Measurements from ENCODE around the gene EPB41. TPM values are rescaled to one million over a fixed set of nuclear protein-coding genes. Genes with fewer than 3 reads are reported as not detected.

EPB41 gene
- total and polyA plus RNA-seq, 2 donors (not counting 3 experiments of a cell fraction or from before 2014, with no cell fraction given), result 22.3 to 45.7 TPM

DNA sequence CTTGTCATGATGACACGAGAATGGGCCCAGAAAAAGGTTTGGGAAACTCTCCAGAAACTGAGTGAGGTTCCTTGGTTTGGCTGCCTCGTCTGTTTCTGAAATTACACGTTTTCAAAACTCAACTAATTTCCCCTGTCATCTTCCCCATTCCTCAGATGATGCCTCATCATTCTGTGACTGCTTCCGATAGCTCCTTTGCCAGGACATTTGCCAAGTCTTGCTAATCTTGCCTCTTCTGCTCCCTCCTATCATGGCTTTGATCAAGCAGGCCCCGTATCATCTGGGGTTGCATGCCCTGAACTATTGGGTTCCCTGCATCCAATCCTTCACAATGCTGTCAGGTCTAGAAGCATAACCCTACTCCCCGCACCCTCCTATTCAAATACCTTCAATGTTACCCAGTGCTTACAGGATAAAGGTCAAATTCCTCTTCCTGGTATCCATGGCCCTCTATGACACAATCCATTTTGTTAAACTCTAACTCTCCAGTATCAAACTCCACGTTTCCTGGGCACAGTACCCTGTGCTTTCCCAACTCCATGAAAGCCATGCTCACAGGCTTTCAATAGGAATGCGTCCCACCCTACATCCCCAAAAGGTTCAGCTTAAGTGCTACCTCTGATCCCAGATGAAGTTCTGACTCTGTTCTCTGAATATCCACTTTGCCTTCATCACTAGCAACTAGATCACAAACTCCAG, 231.5 kb downstream of the EPB41 start:
- no peaks in the 10 kb centered on the region for H3K79me2 ChIP-seq (ENCODE audit: control insufficient read depth, insufficient read depth, low read length)
- peaks cover 13 to 28% of the 10 kb centered on the region in 2 experiments for H3K36me3 ChIP-seq (ENCODE audit: control insufficient read depth in 2 of 2, extremely low read depth in 1 of 2, insufficient read depth in 2 of 2, low read length in 2 of 2)
- DNase-seq (ENCODE audit: low read depth, low spot score) (no peak), FAIRE-seq (no peak)
- H3K9ac ChIP-seq (replicated peaks; ENCODE audit: extremely low read depth, insufficient read depth, low read length), result no peak overlapping the region
- POLR2A ChIA-PET, result no interaction called here
- no peak for TF ChIP-seq POLR2A (IDR thresholded peaks at IDR 0.05; ENCODE audit: low read depth, low read length)
- no peak for TF ChIP-seq EZH2 (IDR thresholded peaks at IDR 0.05; ENCODE audit: borderline replicate concordance, low read depth, low read length, severe bottlenecking)
- no peak for TF ChIP-seq POLR2AphosphoS5 (IDR thresholded peaks at IDR 0.05; ENCODE audit: insufficient read depth, low read depth, low read length)
- TF ChIP-seq, protein P1, sequence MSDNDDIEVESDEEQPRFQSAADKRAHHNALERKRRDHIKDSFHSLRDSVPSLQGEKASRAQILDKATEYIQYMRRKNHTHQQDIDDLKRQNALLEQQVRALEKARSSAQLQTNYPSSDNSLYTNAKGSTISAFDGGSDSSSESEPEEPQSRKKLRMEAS (IDR thresholded peaks at IDR 0.05; ENCODE audit: insufficient read depth, insufficient read length), result no peak
- TF ChIP-seq GATA2 (IDR thresholded peaks at IDR 0.05; ENCODE audit: insufficient read depth, insufficient read length, low read depth, low read length), result no peak
- no peak for TF ChIP-seq MYC (IDR thresholded peaks at IDR 0.05; ENCODE audit: low read depth, low read length)
- no peak for TF ChIP-seq JUN (IDR thresholded peaks at IDR 0.05; ENCODE audit: borderline replicate concordance, insufficient read depth, insufficient read length, low read depth)
- no peak for TF ChIP-seq FOS (IDR thresholded peaks at IDR 0.05; ENCODE audit: borderline replicate concordance, insufficient read depth, low read length)
- TF ChIP-seq, protein P2, sequence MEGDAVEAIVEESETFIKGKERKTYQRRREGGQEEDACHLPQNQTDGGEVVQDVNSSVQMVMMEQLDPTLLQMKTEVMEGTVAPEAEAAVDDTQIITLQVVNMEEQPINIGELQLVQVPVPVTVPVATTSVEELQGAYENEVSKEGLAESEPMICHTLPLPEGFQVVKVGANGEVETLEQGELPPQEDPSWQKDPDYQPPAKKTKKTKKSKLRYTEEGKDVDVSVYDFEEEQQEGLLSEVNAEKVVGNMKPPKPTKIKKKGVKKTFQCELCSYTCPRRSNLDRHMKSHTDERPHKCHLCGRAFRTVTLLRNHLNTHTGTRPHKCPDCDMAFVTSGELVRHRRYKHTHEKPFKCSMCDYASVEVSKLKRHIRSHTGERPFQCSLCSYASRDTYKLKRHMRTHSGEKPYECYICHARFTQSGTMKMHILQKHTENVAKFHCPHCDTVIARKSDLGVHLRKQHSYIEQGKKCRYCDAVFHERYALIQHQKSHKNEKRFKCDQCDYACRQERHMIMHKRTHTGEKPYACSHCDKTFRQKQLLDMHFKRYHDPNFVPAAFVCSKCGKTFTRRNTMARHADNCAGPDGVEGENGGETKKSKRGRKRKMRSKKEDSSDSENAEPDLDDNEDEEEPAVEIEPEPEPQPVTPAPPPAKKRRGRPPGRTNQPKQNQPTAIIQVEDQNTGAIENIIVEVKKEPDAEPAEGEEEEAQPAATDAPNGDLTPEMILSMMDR (IDR thresholded peaks at IDR 0.05; ENCODE audit: extremely low read depth in 1 of 2, insufficient read depth in 1 of 2, low read depth in 1 of 2, low read length in 2 of 2), result no peak
- no peaks in the 10 kb centered on the region for H4K20me1 ChIP-seq (replicated peaks; ENCODE audit: control insufficient read depth, extremely low read depth, insufficient read depth, low read length)
- intact Hi-C loops (cut with micrococcal nuclease), result no loop called here
- H3K27ac ChIP-seq (ENCODE audit: insufficient read depth, low read depth, low read length), result no peak overlapping the region
- H3K4me1 ChIP-seq (ENCODE audit: control insufficient read depth, extremely low read depth, insufficient read depth, low read length), result no peaks in the 10 kb centered on the region
- BruUV-seq (replicated peaks), result no TSS peak
- H3K4me3 ChIP-seq (replicated peaks in 1 of 3; ENCODE audit: insufficient read depth in 1 of 3, low read depth in 1 of 3, low read length in 3 of 3), result no peak overlapping the region
- CTCF ChIA-PET, result interaction anchor here (1.0 kb wide), 1 partner anchor 24 kb away, joined by 3 read pairs; no protein-coding TSS in a partner anchor
- no peaks in the 10 kb centered on the region for H3K9me1 ChIP-seq (replicated peaks; ENCODE audit: control insufficient read depth, extremely low read depth, insufficient read depth, low read length)
- no peaks in the 10 kb centered on the region for H3K9me3 ChIP-seq (replicated peaks; ENCODE audit: control insufficient read depth, insufficient read depth, low read length)
- no peaks in the 10 kb centered on the region for H3K27me3 ChIP-seq (ENCODE audit: control insufficient read depth in 2 of 2, insufficient read depth in 2 of 2, low read length in 2 of 2)
- no peak overlapping the region for H2AFZ ChIP-seq (ENCODE audit: low read depth, low read length)
- H3K4me2 ChIP-seq (ENCODE audit: insufficient read depth, low read length), result no peak overlapping the region
- dilution Hi-C loops (cut with MboI; ENCODE audit: extremely low pct_ligation_motif_present, low sequenced_read_pairs), result no loop called here

Data from endothelial cell of umbilical vein (primary cell).